Mesendoderm (in vitro differentiated cells): Measurements from ENCODE around the gene FAM200B.

Source experiments
- DNase-seq: peaks from one replicate; pipeline ENCODE4 v3.0.0; 2013
- H2AK5ac ChIP-seq: 2 replicates; pipeline ENCODE4 v1.6.1; 2013; ENCODE audit warnings: low read length, inconsistent platforms
- H2BK120ac ChIP-seq: 2 replicates; pipeline ENCODE4 v1.6.1; 2013; ENCODE audit warnings: low read depth, mild to moderate bottlenecking, low read length, moderate library complexity, mixed read lengths
- H2BK15ac ChIP-seq: replicated peaks from 2 replicates; pipeline ENCODE4 v1.6.1; 2013; ENCODE audit warnings: low read depth, mild to moderate bottlenecking, moderate library complexity
- H2BK5ac ChIP-seq: 2 replicates; pipeline ENCODE4 v1.6.1; 2013; ENCODE audit warnings: low read length, inconsistent platforms
- H3K18ac ChIP-seq: 2 replicates; pipeline ENCODE4 v1.6.1; 2013; ENCODE audit warnings: mild to moderate bottlenecking, low read length, mixed read lengths
- H3K23ac ChIP-seq: one replicate; pipeline ENCODE4 v1.6.1; 2013; ENCODE audit warnings: low read length
- H3K27ac ChIP-seq: 2 replicates; pipeline ENCODE4 v1.5.1; 2013; ENCODE audit warnings: low read depth, mild to moderate bottlenecking, inconsistent platforms, low read length, moderate library complexity
- H3K27me3 ChIP-seq: 2 replicates; pipeline ENCODE4 v1.6.1; 2013; ENCODE audit warnings: low read length, control low read depth, mild to moderate bottlenecking, inconsistent platforms; ENCODE audit not compliant: insufficient read depth, poor library complexity
- H3K36me3 ChIP-seq: 2 replicates; pipeline ENCODE4 v1.6.1; 2013; ENCODE audit warnings: low read length, inconsistent platforms; ENCODE audit not compliant: control insufficient read depth, insufficient read depth
- H3K4ac ChIP-seq: one replicate; pipeline ENCODE4 v1.6.1; 2013; ENCODE audit warnings: low read depth, mild to moderate bottlenecking, low read length, moderate library complexity
- H3K4me1 ChIP-seq: 2 replicates; pipeline ENCODE4 v1.6.1; 2013; ENCODE audit warnings: low read depth, low read length, inconsistent platforms; ENCODE audit not compliant: control insufficient read depth
- H3K4me2 ChIP-seq: 2 replicates; pipeline ENCODE4 v1.6.1; 2013; ENCODE audit warnings: low read length
- H3K4me3 ChIP-seq: 2 replicates; pipeline ENCODE4 v1.5.1; 2013; ENCODE audit warnings: mild to moderate bottlenecking, low read length
- H3K56ac ChIP-seq: one replicate; pipeline ENCODE4 v1.6.1; 2013; ENCODE audit warnings: low read length
- H3K79me1 ChIP-seq: 2 replicates; pipeline ENCODE4 v1.6.1; 2013; ENCODE audit warnings: low read length, inconsistent platforms
- H3K79me2 ChIP-seq: 2 replicates; pipeline ENCODE4 v1.6.1; 2013; ENCODE audit warnings: mild to moderate bottlenecking, low read length; ENCODE audit not compliant: control insufficient read depth, insufficient read depth
- H3K9ac ChIP-seq: 2 replicates; pipeline ENCODE4 v1.6.1; 2013; ENCODE audit warnings: low read length, inconsistent platforms
- H4K5ac ChIP-seq: one replicate; pipeline ENCODE4 v1.6.1; 2013; ENCODE audit warnings: low read length
- H4K8ac ChIP-seq: one replicate; pipeline ENCODE4 v1.6.1; 2013; ENCODE audit warnings: low read depth, mild to moderate bottlenecking, control low read depth, low read length, moderate library complexity
- WGBS: extraction: QIAGEN DNeasy Blood & Tissue Kit; methylation state at CpG from one replicate; pipeline ENCODE4 v1.1.7; 2013; ENCODE audit warnings: low lambda C conversion rate, missing lambda C conversion rate; ENCODE audit not compliant: insufficient coverage; ENCODE audit errors: extremely low coverage; 5-methylcytosine and 5-hydroxymethylcytosine counted together

FAM200B gene

DNA sequence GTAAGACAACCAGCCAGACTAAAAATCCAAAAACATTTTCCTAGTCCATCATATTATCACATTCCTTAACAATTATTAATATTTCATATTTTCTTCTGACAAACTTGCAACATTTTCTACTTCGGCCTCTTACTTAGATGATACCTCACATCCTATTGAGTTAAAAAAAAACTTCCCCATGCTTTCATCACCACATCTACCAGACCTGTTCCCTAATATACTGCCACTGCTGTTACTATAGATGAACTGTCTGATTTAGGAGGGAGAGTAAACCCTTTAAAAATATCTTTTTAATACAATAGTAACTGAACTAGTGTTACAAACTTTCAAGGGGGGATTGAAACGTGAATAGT, 1.5 kb downstream of the FAM200B start:
- Histone ChIP-seq H2BK15ac (no peak overlapping the region), H3K23ac (no peak overlapping the region), H3K27ac (no peak overlapping the region), H3K79me2 (peaks cover 26% of the 10 kb centered on the region), H3K4me2 (no peak overlapping the region), H3K18ac (no peak overlapping the region), H3K56ac (no peak overlapping the region), H3K4me3 (no peak overlapping the region), H3K9ac (no peak overlapping the region), H3K4ac (no peak overlapping the region), H3K27me3 (no peaks in the 10 kb centered on the region), H2BK120ac (no peak overlapping the region), H4K5ac (no peak overlapping the region), H3K4me1 (no peaks in the 10 kb centered on the region), H2AK5ac (no peak overlapping the region), H3K79me1 (peaks cover 5% of the 10 kb centered on the region), H2BK5ac (no peak overlapping the region), H4K8ac (no peak overlapping the region), H3K36me3 (no peaks in the 10 kb centered on the region)
- 100% methylated on average over 1 of the region's 2 CpGs for WGBS
- DNase-seq, result no peak

- Histone ChIP-seq H4K5ac (no peak overlapping the region), H3K23ac (no peak overlapping the region), H2BK15ac (no peak overlapping the region), H4K8ac (no peak overlapping the region), H2AK5ac (no peak overlapping the region), H3K4ac (no peak overlapping the region), H3K36me3 (no peaks in the 10 kb centered on the region), H3K4me1 (no peaks in the 10 kb centered on the region), H3K9ac (no peak overlapping the region), H3K79me1 (peaks cover 5% of the 10 kb centered on the region), H2BK120ac (no peak overlapping the region), H2BK5ac (no peak overlapping the region), H3K27me3 (no peaks in the 10 kb centered on the region), H3K56ac (no peak overlapping the region), H3K79me2 (peaks cover 24% of the 10 kb centered on the region), H3K27ac (no peak overlapping the region), H3K18ac (no peak overlapping the region), H3K4me2 (no peak overlapping the region), H3K4me3 (no peak overlapping the region)
- no CpG with 5 or more reads among the region's 1 CpG for WGBS
- peak; percentile 50 for DNase-seq
Measured at GRCh38 chr4:15684498-15684897, 2.9 kb downstream of the FAM200B start.

DNA sequence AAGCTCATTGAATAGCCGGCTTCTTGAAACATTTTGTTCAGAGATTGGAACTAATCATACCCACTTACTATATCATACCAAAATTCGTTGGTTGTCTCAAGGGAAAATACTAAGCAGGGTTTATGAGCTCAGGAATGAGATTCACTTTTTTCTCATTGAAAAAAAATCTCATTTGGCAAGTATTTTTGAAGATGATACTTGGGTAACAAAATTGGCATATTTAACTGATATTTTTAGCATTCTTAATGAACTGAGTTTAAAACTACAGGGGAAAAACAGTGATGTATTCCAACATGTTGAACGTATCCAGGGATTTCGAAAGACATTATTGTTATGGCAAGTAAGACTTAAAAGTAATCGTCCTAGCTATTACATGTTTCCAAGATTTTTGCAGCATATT, 6.4 kb downstream of the FAM200B start:
- H3K18ac ChIP-seq, result no peak overlapping the region
- no peak overlapping the region for H3K9ac ChIP-seq
- H3K4me3 ChIP-seq, result no peak overlapping the region
- no peak overlapping the region for H3K23ac ChIP-seq
- H2AK5ac ChIP-seq, result no peak overlapping the region
- H2BK15ac ChIP-seq, result no peak overlapping the region
- H4K5ac ChIP-seq, result no peak overlapping the region
- H3K79me1 ChIP-seq, result peaks cover 5% of the 10 kb centered on the region
- no peak overlapping the region for H3K27ac ChIP-seq
- no peak overlapping the region for H3K4ac ChIP-seq
- no peak overlapping the region for H4K8ac ChIP-seq
- no peaks in the 10 kb centered on the region for H3K27me3 ChIP-seq
- H3K4me1 ChIP-seq, result peaks cover 4% of the 10 kb centered on the region
- H2BK120ac ChIP-seq, result no peak overlapping the region
- no CpG with 5 or more reads among the region's 5 CpGs for WGBS
- H3K79me2 ChIP-seq, result peaks cover 5% of the 10 kb centered on the region
- H3K36me3 ChIP-seq, result no peaks in the 10 kb centered on the region
- H3K56ac ChIP-seq, result no peak overlapping the region
- H3K4me2 ChIP-seq, result no peak overlapping the region
- H2BK5ac ChIP-seq, result no peak overlapping the region
- DNase-seq, result no peak

- no peaks in the 10 kb centered on the region for H3K36me3 ChIP-seq
- H2BK15ac ChIP-seq, result no peak overlapping the region
- H2BK120ac ChIP-seq, result no peak overlapping the region
- no peaks in the 10 kb centered on the region for H3K27me3 ChIP-seq
- DNase-seq, result no peak
- H3K4ac ChIP-seq, result no peak overlapping the region
- H3K56ac ChIP-seq, result no peak overlapping the region
- no peak overlapping the region for H3K4me2 ChIP-seq
- no peak overlapping the region for H2BK5ac ChIP-seq
- H4K8ac ChIP-seq, result no peak overlapping the region
- H3K23ac ChIP-seq, result no peak overlapping the region
- no peak overlapping the region for H3K4me3 ChIP-seq
- no peak overlapping the region for H3K18ac ChIP-seq
- no CpG with 5 or more reads among the region's 2 CpGs for WGBS
- H3K27ac ChIP-seq, result no peak overlapping the region
- H3K79me2 ChIP-seq, result peaks cover 4% of the 10 kb centered on the region
- H3K9ac ChIP-seq, result no peak overlapping the region
- peaks cover 4% of the 10 kb centered on the region for H3K4me1 ChIP-seq
- peaks cover 4% of the 10 kb centered on the region for H3K79me1 ChIP-seq
- no peak overlapping the region for H2AK5ac ChIP-seq
- no peak overlapping the region for H4K5ac ChIP-seq
Measured at GRCh38 chr4:15689540-15689939, 7.9 kb downstream of the FAM200B start.

DNA sequence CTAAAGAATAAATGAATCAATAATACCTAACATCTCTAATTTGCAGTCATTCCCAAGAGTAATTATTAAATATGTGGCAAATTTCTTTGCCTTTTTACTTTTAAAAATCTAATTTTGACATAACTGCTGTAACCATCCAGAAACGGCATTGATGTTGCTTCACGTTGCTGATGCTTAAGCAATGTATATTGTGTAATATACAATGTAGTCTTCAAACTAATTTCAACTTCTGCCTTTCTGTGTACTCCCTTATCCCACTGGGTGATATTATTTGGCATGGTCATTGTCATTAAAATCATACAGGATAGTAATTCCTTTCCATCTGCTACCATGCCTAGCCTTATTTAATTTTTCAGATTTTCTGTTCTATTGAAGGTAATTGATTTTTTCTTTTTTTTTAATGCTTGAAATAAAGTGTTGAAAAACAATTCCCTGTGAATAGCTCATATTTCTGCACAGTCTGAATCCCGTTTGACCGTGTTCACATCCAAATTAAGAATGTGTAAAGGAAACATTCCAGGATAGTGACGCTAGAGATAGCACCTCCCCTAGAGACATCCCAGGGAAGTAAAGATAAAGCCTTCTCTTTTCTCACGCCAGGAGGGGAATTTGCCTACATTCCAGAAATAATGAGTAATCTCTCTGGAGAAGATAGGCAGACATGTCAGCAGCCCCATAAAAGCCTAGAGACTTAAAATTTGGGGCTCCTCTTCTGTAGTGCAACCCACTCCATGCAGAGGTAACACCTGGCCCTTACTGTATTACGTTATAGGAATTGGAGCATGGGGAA, 8.6 kb downstream of the FAM200B start:
- peaks cover 2% of the 10 kb centered on the region for H3K79me1 ChIP-seq
- no peak overlapping the region for H2BK5ac ChIP-seq
- peak overlapping the region; percentile 98 for H3K18ac ChIP-seq
- peaks cover 2% of the 10 kb centered on the region for H3K79me2 ChIP-seq
- H3K4me2 ChIP-seq, result no peak overlapping the region
- no peak overlapping the region for H3K4me3 ChIP-seq
- no peak overlapping the region for H3K56ac ChIP-seq
- no peak overlapping the region for H4K8ac ChIP-seq
- peak; percentile 98 for DNase-seq
- peak overlapping the region; percentile 87 for H3K4ac ChIP-seq
- peaks cover 4% of the 10 kb centered on the region for H3K4me1 ChIP-seq
- no peaks in the 10 kb centered on the region for H3K27me3 ChIP-seq
- H3K23ac ChIP-seq, result no peak overlapping the region
- H2AK5ac ChIP-seq, result no peak overlapping the region
- H2BK15ac ChIP-seq, result no peak overlapping the region
- no CpG with 5 or more reads among the region's 7 CpGs for WGBS
- no peak overlapping the region for H4K5ac ChIP-seq
- peak overlapping the region; percentile 88 for H2BK120ac ChIP-seq
- H3K9ac ChIP-seq, result no peak overlapping the region
- peak overlapping the region; percentile 68 for H3K27ac ChIP-seq
- H3K36me3 ChIP-seq, result no peaks in the 10 kb centered on the region
